Smooth muscle cell (in vitro differentiated cells): Measurements from ENCODE around the gene MAP3K20. TPM values are rescaled to one million over a fixed set of nuclear protein-coding genes. Genes with fewer than 3 reads are reported as not detected.

Experiments
- DNase-seq: peaks from one replicate; lab custom pipeline; 2025; ENCODE audit not compliant: unreplicated experiment; lab: John Stamatoyannopoulos, UW
- H2AFZ ChIP-seq: fragments of 200-600 bp; sonication (generic); 2 replicates; pipeline ENCODE4 v1.6.0; 2016; ENCODE audit warnings: antibody characterized with exemption, low read depth, mild to moderate bottlenecking
- H3F3A ChIP-seq: fragments of 200-600 bp; sonication (generic); 2 replicates; pipeline ENCODE4 v1.6.0; 2017; ENCODE audit warnings: antibody characterized with exemption, low read depth
- H3K27ac ChIP-seq: fragments of 200-600 bp; sonication (generic); 2 replicates; pipeline ENCODE4 v1.5.1; 2016; ENCODE audit warnings: low read depth, mild to moderate bottlenecking
- H3K27me3 ChIP-seq: fragments of 200-600 bp; sonication (generic); 2 replicates; pipeline ENCODE4 v1.6.1; 2016; ENCODE audit warnings: low read depth, mild to moderate bottlenecking
- H3K36me3 ChIP-seq: fragments of 200-600 bp; sonication (generic); 2 replicates; pipeline ENCODE4 v1.5.1; 2016; ENCODE audit warnings: low read depth
- H3K4me1 ChIP-seq: fragments of 200-600 bp; sonication (generic); 2 replicates; pipeline ENCODE4 v1.5.1; 2016; ENCODE audit warnings: low read depth
- H3K4me2 ChIP-seq: fragments of 200-600 bp; sonication (generic); 2 replicates; pipeline ENCODE4 v1.6.0; 2016; ENCODE audit warnings: mild to moderate bottlenecking
- H3K4me3 ChIP-seq: fragments of 200-600 bp; sonication (generic); 2 replicates; pipeline ENCODE4 v1.5.1; 2016; ENCODE audit warnings: mild to moderate bottlenecking
- H3K79me2 ChIP-seq: fragments of 200-600 bp; sonication (generic); 2 replicates; pipeline ENCODE4 v1.6.0; 2016; ENCODE audit warnings: low read depth, mild to moderate bottlenecking
- H3K9ac ChIP-seq: fragments of 200-600 bp; sonication (generic); 2 replicates; pipeline ENCODE4 v1.6.0; 2016; ENCODE audit warnings: low read depth
- H3K9me3 ChIP-seq: fragments of 200-600 bp; sonication (generic); replicated peaks from 2 replicates; pipeline ENCODE4 v1.5.1; 2016; ENCODE audit warnings: low read depth
- H4K20me1 ChIP-seq: fragments of 200-600 bp; sonication (generic); 2 replicates; pipeline ENCODE4 v1.6.0; 2016; ENCODE audit warnings: low read depth
- WGBS: methylation state at CpG from one replicate; pipeline ENCODE4 v1.1.7; 2016; ENCODE audit warnings: low lambda C conversion rate; 5-methylcytosine and 5-hydroxymethylcytosine counted together
- polyA plus RNA-seq: library from polyadenylated mRNA; unstranded; fragments of >200 nt; fragmentation: Nextera tagmentation; extraction: Ambion mirVana; gene quantifications from 2 replicates; pipeline ENCODE4 v1.2.1, GENCODE V29; 2016
- total RNA-seq: library from RNA; depleted of rRNA; stranded (reverse); fragments of >200 nt; gene quantifications from 2 replicates; pipeline ENCODE4 v1.2.3, GENCODE V29; 2014
- TF ChIP-seq, protein P1 (sequence below): fragments of 200-600 bp; sonication (generic); IDR thresholded peaks from 2 replicates; pipeline ENCODE4 v1.5.1; 2017; ENCODE audit warnings: borderline replicate concordance, mild to moderate bottlenecking, antibody characterized with exemption; ENCODE audit not compliant: insufficient read depth, poor library complexity, severe bottlenecking

MAP3K20 gene
- total and polyA plus RNA-seq, 2 experiments from 2014 or later, result 25.8 to 29.2 TPM

DNA sequence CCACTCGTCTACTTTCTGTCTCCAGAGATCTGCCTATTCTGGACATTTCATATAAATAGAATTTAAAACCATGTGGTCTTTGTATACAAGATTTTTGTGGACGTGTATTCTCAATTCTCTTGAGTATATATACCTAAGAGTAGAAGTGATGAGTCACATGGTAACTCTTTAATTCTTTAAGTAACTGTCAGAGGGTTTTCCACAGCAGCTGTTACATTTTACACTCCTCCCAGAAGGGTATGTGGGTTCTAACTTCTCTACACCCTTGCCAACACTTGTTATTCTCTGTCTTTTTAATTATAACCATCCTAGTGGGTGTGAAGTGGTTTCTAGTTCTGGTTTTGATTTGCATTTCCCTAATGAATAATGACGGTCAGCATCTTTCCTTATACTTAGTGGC, 70.9 kb downstream of the MAP3K20 start:
- Histone ChIP-seq H3K79me2 (peaks cover 11% of the 10 kb centered on the region), H3K36me3 (no peaks in the 10 kb centered on the region), H3K27ac (no peak overlapping the region), H3K4me3 (no peak overlapping the region), H3K9ac (no peak overlapping the region), H4K20me1 (peaks cover 16% of the 10 kb centered on the region), H3K27me3 (no peaks in the 10 kb centered on the region), H3K9me3 (no peaks in the 10 kb centered on the region), H3F3A (peaks cover 7% of the 10 kb centered on the region), H2AFZ (no peak overlapping the region), H3K4me2 (no peak overlapping the region), H3K4me1 (no peaks in the 10 kb centered on the region)
- TF ChIP-seq, protein P1, sequence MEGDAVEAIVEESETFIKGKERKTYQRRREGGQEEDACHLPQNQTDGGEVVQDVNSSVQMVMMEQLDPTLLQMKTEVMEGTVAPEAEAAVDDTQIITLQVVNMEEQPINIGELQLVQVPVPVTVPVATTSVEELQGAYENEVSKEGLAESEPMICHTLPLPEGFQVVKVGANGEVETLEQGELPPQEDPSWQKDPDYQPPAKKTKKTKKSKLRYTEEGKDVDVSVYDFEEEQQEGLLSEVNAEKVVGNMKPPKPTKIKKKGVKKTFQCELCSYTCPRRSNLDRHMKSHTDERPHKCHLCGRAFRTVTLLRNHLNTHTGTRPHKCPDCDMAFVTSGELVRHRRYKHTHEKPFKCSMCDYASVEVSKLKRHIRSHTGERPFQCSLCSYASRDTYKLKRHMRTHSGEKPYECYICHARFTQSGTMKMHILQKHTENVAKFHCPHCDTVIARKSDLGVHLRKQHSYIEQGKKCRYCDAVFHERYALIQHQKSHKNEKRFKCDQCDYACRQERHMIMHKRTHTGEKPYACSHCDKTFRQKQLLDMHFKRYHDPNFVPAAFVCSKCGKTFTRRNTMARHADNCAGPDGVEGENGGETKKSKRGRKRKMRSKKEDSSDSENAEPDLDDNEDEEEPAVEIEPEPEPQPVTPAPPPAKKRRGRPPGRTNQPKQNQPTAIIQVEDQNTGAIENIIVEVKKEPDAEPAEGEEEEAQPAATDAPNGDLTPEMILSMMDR, result no peak
- 78% methylated on average over 3 of the region's 3 CpGs for WGBS
- no peak for DNase-seq

DNA sequence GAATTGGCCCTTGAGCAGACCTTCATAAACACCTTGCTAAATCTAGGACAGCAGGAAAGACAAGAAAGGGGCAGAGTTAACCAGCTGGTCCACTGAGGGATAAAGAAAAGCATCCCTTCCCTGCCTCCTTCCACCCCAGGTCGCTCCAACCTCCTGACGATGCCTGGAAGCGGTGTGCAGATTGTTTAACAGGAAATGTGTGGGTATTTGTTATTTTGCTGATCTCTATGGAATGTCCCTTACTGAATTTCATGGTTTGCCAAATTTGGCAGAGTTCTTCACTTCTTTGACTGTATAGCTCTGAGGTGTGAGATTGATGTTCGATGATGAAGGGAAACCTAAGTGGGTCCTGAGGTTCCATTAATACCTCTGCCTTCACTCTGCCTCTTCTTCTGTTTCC, 72.9 kb downstream of the MAP3K20 start:
- TF ChIP-seq, protein P1, result no peak
- H3F3A ChIP-seq, result peaks cover 7% of the 10 kb centered on the region
- H3K27ac ChIP-seq, result no peak overlapping the region
- no peak overlapping the region for H2AFZ ChIP-seq
- H3K4me2 ChIP-seq, result peak overlapping the region; percentile 2
- H3K9ac ChIP-seq, result no peak overlapping the region
- 56% methylated on average over 4 of the region's 4 CpGs for WGBS
- peaks cover 9% of the 10 kb centered on the region for H3K4me1 ChIP-seq
- peaks cover 10% of the 10 kb centered on the region for H3K79me2 ChIP-seq
- no peak for DNase-seq
- H3K9me3 ChIP-seq, result no peaks in the 10 kb centered on the region
- no peak overlapping the region for H3K4me3 ChIP-seq
- no peaks in the 10 kb centered on the region for H3K27me3 ChIP-seq
- peaks cover 23% of the 10 kb centered on the region for H4K20me1 ChIP-seq
- no peaks in the 10 kb centered on the region for H3K36me3 ChIP-seq

DNA sequence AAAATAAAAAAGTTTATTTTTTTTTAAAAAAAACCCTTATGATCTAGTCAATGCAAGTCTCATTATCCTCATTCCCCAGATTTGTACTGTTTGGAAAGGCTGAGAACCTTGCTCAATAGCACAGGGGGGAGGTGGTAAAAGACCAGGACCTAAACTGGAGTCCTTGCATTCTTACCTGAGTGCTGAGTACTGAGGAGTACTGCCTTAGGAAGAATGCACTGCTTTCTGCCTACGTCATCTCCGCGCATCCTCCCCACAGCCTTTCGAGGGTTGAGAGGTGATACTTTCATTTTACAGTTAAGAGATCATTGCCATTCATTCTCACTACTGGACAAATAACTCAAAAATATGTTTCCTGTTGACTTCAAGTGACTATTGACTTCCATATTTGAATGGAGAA, 73.8 kb downstream of the MAP3K20 start:
- no peak overlapping the region for H3K4me3 ChIP-seq
- no peak overlapping the region for H2AFZ ChIP-seq
- peaks cover 7% of the 10 kb centered on the region for H3K79me2 ChIP-seq
- H4K20me1 ChIP-seq, result peaks cover 23% of the 10 kb centered on the region
- 98% methylated on average over 4 of the region's 4 CpGs for WGBS
- H3K9me3 ChIP-seq, result no peaks in the 10 kb centered on the region
- no peak overlapping the region for H3K9ac ChIP-seq
- H3F3A ChIP-seq, result peaks cover 7% of the 10 kb centered on the region
- H3K27me3 ChIP-seq, result no peaks in the 10 kb centered on the region
- peak overlapping the region; percentile 22 for H3K27ac ChIP-seq
- H3K4me2 ChIP-seq, result peak overlapping the region; percentile 61
- DNase-seq, result no peak
- peaks cover 9% of the 10 kb centered on the region for H3K4me1 ChIP-seq
- TF ChIP-seq, protein P1, result no peak
- H3K36me3 ChIP-seq, result no peaks in the 10 kb centered on the region

DNA sequence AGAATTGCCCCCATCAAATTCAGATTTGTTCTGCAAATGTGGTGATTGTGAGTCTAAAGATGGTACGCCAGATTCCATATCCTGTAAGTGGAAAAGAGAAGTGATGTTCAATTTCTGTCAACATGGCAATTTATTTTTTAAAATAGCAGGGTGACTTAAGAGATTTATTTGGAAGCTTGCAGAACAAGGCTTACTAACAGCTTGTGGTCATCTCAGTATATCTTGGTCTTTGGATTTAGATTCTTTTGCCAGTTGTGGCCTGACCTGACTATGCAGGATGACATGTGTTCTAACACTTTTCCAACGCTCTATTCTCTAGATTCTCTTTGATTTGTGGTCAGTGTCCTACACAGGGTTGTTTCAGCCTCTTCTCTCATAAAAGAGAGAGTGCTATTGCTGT, 74.4 kb downstream of the MAP3K20 start:
- H3K4me1 ChIP-seq, result peaks cover 9% of the 10 kb centered on the region
- H3K4me3 ChIP-seq, result no peak overlapping the region
- peaks cover 23% of the 10 kb centered on the region for H4K20me1 ChIP-seq
- 22% methylated on average over 2 of the region's 2 CpGs for WGBS
- no peak overlapping the region for H2AFZ ChIP-seq
- DNase-seq, result no peak
- TF ChIP-seq, protein P1, result no peak
- H3K9me3 ChIP-seq, result no peaks in the 10 kb centered on the region
- no peaks in the 10 kb centered on the region for H3K27me3 ChIP-seq
- H3K79me2 ChIP-seq, result peaks cover 7% of the 10 kb centered on the region
- H3K27ac ChIP-seq, result peak overlapping the region; percentile 22
- peak overlapping the region; percentile 61 for H3K4me2 ChIP-seq
- H3F3A ChIP-seq, result peaks cover 7% of the 10 kb centered on the region
- H3K9ac ChIP-seq, result no peak overlapping the region
- no peaks in the 10 kb centered on the region for H3K36me3 ChIP-seq
